KBM-7 (cell line): ENCODE measurements around the gene TEAD4.

Source experiments
- DNase-seq: peaks from one replicate; pipeline ENCODE4 v3.0.0-alpha.2; 2015
- in situ Hi-C: fragments of 300-500 bp; cut with MboI; formaldehyde crosslinking; loops from 2 replicates; pipeline ENCODE4 v1.14.3; 2020; ENCODE audit warnings: low sequenced_read_pairs, low pct_unique_long_range_greater_than_20kb, mixed read lengths

Gene TEAD4

GRCh38 chr12:3087758-3088650 is 128.8 kb downstream of the TEAD4 start:
- in situ Hi-C loops: no loop called here
- DNase-seq: no peak

- DNase-seq: no peak
- in situ Hi-C loops: no loop called here
Observed at GRCh38 chr12:3089588-3089987, 130.4 kb downstream of the TEAD4 start.
